Measurements from ENCODE around the gene SDS.

The SDS gene

DNA sequence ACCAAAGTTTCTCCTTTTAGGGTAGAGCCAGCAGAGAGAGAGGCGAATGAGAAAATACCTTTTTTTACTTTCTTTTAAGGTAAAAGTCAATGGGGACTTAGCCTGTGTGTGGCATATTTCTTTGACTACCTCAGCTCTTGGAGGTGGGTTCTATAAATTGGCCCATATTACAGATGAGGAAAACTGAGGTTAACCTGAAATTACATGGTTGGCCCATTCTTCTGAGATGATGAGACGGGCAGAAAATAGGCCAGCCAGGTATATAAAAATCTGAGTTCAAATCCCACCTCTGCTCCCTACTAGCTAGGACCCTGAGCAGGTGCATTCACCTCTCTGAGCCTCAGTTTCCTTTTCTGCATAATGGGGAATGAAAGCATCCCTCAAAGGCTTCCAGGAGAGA, 45.6 kb upstream of the SDS start:
- Histone ChIP-seq H2AFZ (ENCODE audit: low read length) (no peak overlapping the region), H3K36me3 (replicated peaks in 1 of 2; ENCODE audit: control insufficient read depth in 2 of 2, insufficient read depth in 2 of 2, low read length in 2 of 2) (no peaks in the 10 kb centered on the region), H3K27ac (replicated peaks; ENCODE audit: low read length) (no peak overlapping the region), H2BK15ac (ENCODE audit: low read length) (no peak overlapping the region), H3K4me3 (ENCODE audit: low read length in 2 of 2) (no peak overlapping the region), H2BK12ac (ENCODE audit: low read length) (no peak overlapping the region), H3K27me3 (ENCODE audit: control insufficient read depth in 3 of 3, insufficient read depth in 3 of 3, low read depth in 1 of 3, low read length in 3 of 3) (peaks cover 0 to 5% (median 0%) of the 10 kb centered on the region in 3 experiments), H3K4me2 (ENCODE audit: insufficient read depth, low read length, poor library complexity, severe bottlenecking) (no peak overlapping the region), H4K8ac (ENCODE audit: low read depth, low read length) (no peak overlapping the region), H3K23ac (ENCODE audit: low read depth, low read length, poor library complexity) (no peak overlapping the region), H2BK5ac (ENCODE audit: low read length) (no peak overlapping the region), H2AK5ac (ENCODE audit: low read depth, low read length) (no peak overlapping the region), H3K14ac (ENCODE audit: low read length) (no peak overlapping the region), H3K79me1 (ENCODE audit: low read depth, low read length) (no peaks in the 10 kb centered on the region), H3K9me3 (replicated peaks in 1 of 2; ENCODE audit: control insufficient read depth in 2 of 2, insufficient read depth in 1 of 2, low read depth in 1 of 2, low read length in 2 of 2) (no peaks in the 10 kb centered on the region), H2BK120ac (ENCODE audit: low read depth, low read length) (no peak overlapping the region), H3K4ac (ENCODE audit: low read length) (no peak overlapping the region), H4K91ac (ENCODE audit: low read depth, low read length, poor library complexity) (no peak overlapping the region), H3K18ac (ENCODE audit: low read length) (no peak overlapping the region), H3K4me1 (ENCODE audit: control insufficient read depth in 2 of 2, insufficient read depth in 1 of 2, low read depth in 1 of 2, low read length in 2 of 2) (no peaks in the 10 kb centered on the region), H3K9ac (ENCODE audit: low read depth, low read length, poor library complexity) (no peak overlapping the region)
- no peak for DNase-seq (ENCODE audit: low spot score)
- no CpG with 5 or more reads among the region's 2 CpGs for WGBS, 2 donors (ENCODE audit: extremely low coverage in 2 of 2, insufficient read length in 2 of 2, insufficient replicate concordance in 1 of 2)

GRCh38 chr12:113448873-113449272, 45.2 kb upstream of the SDS start:
- WGBS, 2 donors (ENCODE audit: extremely low coverage in 2 of 2, insufficient read length in 2 of 2, insufficient replicate concordance in 1 of 2): no CpG with 5 or more reads among the region's 7 CpGs
- no peaks in the 10 kb centered on the region for H3K9me3 ChIP-seq (replicated peaks in 1 of 2; ENCODE audit: control insufficient read depth in 2 of 2, insufficient read depth in 1 of 2, low read depth in 1 of 2, low read length in 2 of 2)
- no peak overlapping the region for H2BK15ac ChIP-seq (ENCODE audit: low read length)
- no peak overlapping the region for H3K14ac ChIP-seq (ENCODE audit: low read length)
- no peak overlapping the region for H3K27ac ChIP-seq (replicated peaks; ENCODE audit: low read length)
- no peak for DNase-seq (ENCODE audit: low spot score)
- H4K8ac ChIP-seq (ENCODE audit: low read depth, low read length): no peak overlapping the region
- no peak overlapping the region for H3K4ac ChIP-seq (ENCODE audit: low read length)
- H2AFZ ChIP-seq (ENCODE audit: low read length): no peak overlapping the region
- H3K4me3 ChIP-seq (ENCODE audit: low read length in 2 of 2): no peak overlapping the region
- no peak overlapping the region for H2AK5ac ChIP-seq (ENCODE audit: low read depth, low read length)
- no peak overlapping the region for H4K91ac ChIP-seq (ENCODE audit: low read depth, low read length, poor library complexity)
- no peak overlapping the region for H3K23ac ChIP-seq (ENCODE audit: low read depth, low read length, poor library complexity)
- H2BK5ac ChIP-seq (ENCODE audit: low read length): no peak overlapping the region
- H3K18ac ChIP-seq (ENCODE audit: low read length): no peak overlapping the region
- no peaks in the 10 kb centered on the region for H3K4me1 ChIP-seq (ENCODE audit: control insufficient read depth in 2 of 2, insufficient read depth in 1 of 2, low read depth in 1 of 2, low read length in 2 of 2)
- H3K79me1 ChIP-seq (ENCODE audit: low read depth, low read length): no peaks in the 10 kb centered on the region
- H3K9ac ChIP-seq (ENCODE audit: low read depth, low read length, poor library complexity): no peak overlapping the region
- no peak overlapping the region for H2BK12ac ChIP-seq (ENCODE audit: low read length)
- no peak overlapping the region for H3K4me2 ChIP-seq (ENCODE audit: insufficient read depth, low read length, poor library complexity, severe bottlenecking)
- H2BK120ac ChIP-seq (ENCODE audit: low read depth, low read length): no peak overlapping the region
- peaks cover 0 to 5% (median 0%) of the 10 kb centered on the region in 3 experiments for H3K27me3 ChIP-seq (ENCODE audit: control insufficient read depth in 3 of 3, insufficient read depth in 3 of 3, low read depth in 1 of 3, low read length in 3 of 3)
- no peaks in the 10 kb centered on the region for H3K36me3 ChIP-seq (replicated peaks in 1 of 2; ENCODE audit: control insufficient read depth in 2 of 2, insufficient read depth in 2 of 2, low read length in 2 of 2)

- DNase-seq (ENCODE audit: low spot score): no peak
These were observed 42.0 kb upstream of the SDS start for GRCh38 chr12:113445544-113446171.

DNA sequence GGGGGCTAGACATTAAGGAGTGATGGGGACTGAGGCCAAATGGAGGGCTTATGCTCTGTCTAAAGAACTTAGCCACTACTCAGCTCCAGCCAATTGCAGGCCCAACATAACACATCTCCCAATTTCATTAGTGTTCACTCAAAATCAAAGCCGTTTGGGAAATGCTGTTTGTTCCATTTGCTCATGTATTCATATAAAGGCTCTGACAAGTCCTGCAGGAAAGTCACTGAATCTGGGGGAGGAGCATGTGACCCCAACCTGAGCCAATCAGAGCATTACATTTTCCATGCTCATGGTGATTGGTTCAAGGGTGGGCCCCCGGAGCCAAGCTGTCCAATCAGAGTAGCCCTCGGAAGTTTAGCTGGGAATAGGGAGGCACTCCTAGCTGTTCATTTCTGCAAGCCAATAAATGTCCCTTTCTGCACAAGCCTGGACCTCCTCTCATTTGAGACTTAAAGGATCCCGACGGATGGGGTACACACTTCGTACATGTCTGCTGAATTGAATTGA, 39.4 kb upstream of the SDS start:
- H3K27me3 ChIP-seq (ENCODE audit: control insufficient read depth in 3 of 3, insufficient read depth in 3 of 3, low read depth in 1 of 3, low read length in 3 of 3): peaks cover 0 to 5% (median 0%) of the 10 kb centered on the region in 3 experiments
- H4K8ac ChIP-seq (ENCODE audit: low read depth, low read length): no peak overlapping the region
- H3K9me3 ChIP-seq (replicated peaks in 1 of 2; ENCODE audit: control insufficient read depth in 2 of 2, insufficient read depth in 1 of 2, low read depth in 1 of 2, low read length in 2 of 2): no peaks in the 10 kb centered on the region
- H2BK12ac ChIP-seq (ENCODE audit: low read length): no peak overlapping the region
- H3K4ac ChIP-seq (ENCODE audit: low read length): no peak overlapping the region
- no peak overlapping the region for H2AFZ ChIP-seq (ENCODE audit: low read length)
- no CpG with 5 or more reads among the region's 6 CpGs for WGBS, 2 donors (ENCODE audit: extremely low coverage in 2 of 2, insufficient read length in 2 of 2, insufficient replicate concordance in 1 of 2)
- no peak overlapping the region for H4K91ac ChIP-seq (ENCODE audit: low read depth, low read length, poor library complexity)
- no peak overlapping the region for H2BK15ac ChIP-seq (ENCODE audit: low read length)
- H3K9ac ChIP-seq (ENCODE audit: low read depth, low read length, poor library complexity): no peak overlapping the region
- no peak overlapping the region for H3K4me3 ChIP-seq (ENCODE audit: low read length in 2 of 2)
- H3K4me1 ChIP-seq (ENCODE audit: control insufficient read depth in 2 of 2, insufficient read depth in 1 of 2, low read depth in 1 of 2, low read length in 2 of 2): peaks cover 0 to 1% of the 10 kb centered on the region in 2 donors
- no peak overlapping the region for H3K23ac ChIP-seq (ENCODE audit: low read depth, low read length, poor library complexity)
- H3K79me1 ChIP-seq (ENCODE audit: low read depth, low read length): no peaks in the 10 kb centered on the region
- H3K4me2 ChIP-seq (ENCODE audit: insufficient read depth, low read length, poor library complexity, severe bottlenecking): no peak overlapping the region
- no peak for DNase-seq (ENCODE audit: low spot score)
- H3K36me3 ChIP-seq (replicated peaks in 1 of 2; ENCODE audit: control insufficient read depth in 2 of 2, insufficient read depth in 2 of 2, low read length in 2 of 2): peaks cover 0 to 3% of the 10 kb centered on the region in 2 donors
- H2AK5ac ChIP-seq (ENCODE audit: low read depth, low read length): no peak overlapping the region
- H2BK5ac ChIP-seq (ENCODE audit: low read length): no peak overlapping the region
- H2BK120ac ChIP-seq (ENCODE audit: low read depth, low read length): no peak overlapping the region
- H3K14ac ChIP-seq (ENCODE audit: low read length): no peak overlapping the region
- no peak overlapping the region for H3K18ac ChIP-seq (ENCODE audit: low read length)
- no peak overlapping the region for H3K27ac ChIP-seq (replicated peaks; ENCODE audit: low read length)

More at GRCh38 chr12:113445544-113446171, 42.0 kb upstream of the SDS start:
- H2BK12ac ChIP-seq (ENCODE audit: low read length): no peak overlapping the region
- no peak overlapping the region for H4K8ac ChIP-seq (ENCODE audit: low read depth, low read length)
- no peak overlapping the region for H3K23ac ChIP-seq (ENCODE audit: low read depth, low read length, poor library complexity)
- H3K9me3 ChIP-seq (replicated peaks in 1 of 2; ENCODE audit: control insufficient read depth in 2 of 2, insufficient read depth in 1 of 2, low read depth in 1 of 2, low read length in 2 of 2): no peaks in the 10 kb centered on the region
- WGBS, 2 donors (ENCODE audit: extremely low coverage in 2 of 2, insufficient read length in 2 of 2, insufficient replicate concordance in 1 of 2): no CpG with 5 or more reads among the region's 6 CpGs
- H2AFZ ChIP-seq (ENCODE audit: low read length): no peak overlapping the region
- H3K14ac ChIP-seq (ENCODE audit: low read length): no peak overlapping the region
- H3K27ac ChIP-seq (replicated peaks; ENCODE audit: low read length): no peak overlapping the region
- no peak overlapping the region for H2BK5ac ChIP-seq (ENCODE audit: low read length)
- no peak overlapping the region for H3K9ac ChIP-seq (ENCODE audit: low read depth, low read length, poor library complexity)
- no peak overlapping the region for H2BK15ac ChIP-seq (ENCODE audit: low read length)
- H3K4ac ChIP-seq (ENCODE audit: low read length): no peak overlapping the region
- H3K36me3 ChIP-seq (replicated peaks in 1 of 2; ENCODE audit: control insufficient read depth in 2 of 2, insufficient read depth in 2 of 2, low read length in 2 of 2): no peaks in the 10 kb centered on the region
- no peak overlapping the region for H3K18ac ChIP-seq (ENCODE audit: low read length)
- no peaks in the 10 kb centered on the region for H3K4me1 ChIP-seq (ENCODE audit: control insufficient read depth in 2 of 2, insufficient read depth in 1 of 2, low read depth in 1 of 2, low read length in 2 of 2)
- H2AK5ac ChIP-seq (ENCODE audit: low read depth, low read length): no peak overlapping the region
- H4K91ac ChIP-seq (ENCODE audit: low read depth, low read length, poor library complexity): no peak overlapping the region
- H3K79me1 ChIP-seq (ENCODE audit: low read depth, low read length): no peaks in the 10 kb centered on the region
- no peak overlapping the region for H3K4me2 ChIP-seq (ENCODE audit: insufficient read depth, low read length, poor library complexity, severe bottlenecking)
- no peak overlapping the region for H3K4me3 ChIP-seq (ENCODE audit: low read length in 2 of 2)
- H3K27me3 ChIP-seq (ENCODE audit: control insufficient read depth in 3 of 3, insufficient read depth in 3 of 3, low read depth in 1 of 3, low read length in 3 of 3): peaks cover 0 to 5% (median 0%) of the 10 kb centered on the region in 3 experiments
- H2BK120ac ChIP-seq (ENCODE audit: low read depth, low read length): no peak overlapping the region
